Activated T-helper 1 cell treated with Interleukin-2 at 50 U/mL for 16 hours (primary cell): Measurements from ENCODE around the gene ESRRA.
"Not testable (repeated sequence)": the region's sequence is repeated elsewhere in the genome, so short reads cannot be mapped to it uniquely, and the experiment has no call there.

Experiments
- DNase-seq: peaks from one replicate; pipeline ENCODE4 v3.0.0-alpha.2; 2020; ENCODE audit warnings: low read depth

The ESRRA gene

GRCh38 chr11:64292460-64293254 is 12.7 kb upstream of the ESRRA start:
- no peak for DNase-seq

- DNase-seq = no peak
Measured at GRCh38 chr11:64294774-64295173, 10.6 kb upstream of the ESRRA start.

DNA sequence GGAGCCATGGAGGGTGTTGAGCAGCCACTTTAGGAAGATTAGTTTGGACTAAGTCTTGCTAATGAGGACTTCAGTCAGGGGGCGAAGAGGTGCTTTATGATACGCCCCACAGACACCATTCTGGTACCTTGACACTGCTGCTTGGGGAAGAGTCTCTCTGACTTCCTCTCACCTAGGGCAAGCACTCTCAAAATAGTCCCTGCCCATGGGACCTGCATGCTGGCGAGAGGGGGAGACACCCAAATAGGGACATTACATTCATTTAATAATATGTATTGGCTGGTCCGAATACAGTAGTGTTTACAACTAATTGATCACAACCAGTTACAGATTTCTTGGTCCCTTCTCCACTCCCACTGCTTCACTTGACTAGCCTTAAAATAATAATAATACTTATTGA is 9.6 kb upstream of the ESRRA start:
- no peak for DNase-seq

GRCh38 chr11:64296236-64296635 is 9.1 kb upstream of the ESRRA start:
- no peak for DNase-seq

DNA sequence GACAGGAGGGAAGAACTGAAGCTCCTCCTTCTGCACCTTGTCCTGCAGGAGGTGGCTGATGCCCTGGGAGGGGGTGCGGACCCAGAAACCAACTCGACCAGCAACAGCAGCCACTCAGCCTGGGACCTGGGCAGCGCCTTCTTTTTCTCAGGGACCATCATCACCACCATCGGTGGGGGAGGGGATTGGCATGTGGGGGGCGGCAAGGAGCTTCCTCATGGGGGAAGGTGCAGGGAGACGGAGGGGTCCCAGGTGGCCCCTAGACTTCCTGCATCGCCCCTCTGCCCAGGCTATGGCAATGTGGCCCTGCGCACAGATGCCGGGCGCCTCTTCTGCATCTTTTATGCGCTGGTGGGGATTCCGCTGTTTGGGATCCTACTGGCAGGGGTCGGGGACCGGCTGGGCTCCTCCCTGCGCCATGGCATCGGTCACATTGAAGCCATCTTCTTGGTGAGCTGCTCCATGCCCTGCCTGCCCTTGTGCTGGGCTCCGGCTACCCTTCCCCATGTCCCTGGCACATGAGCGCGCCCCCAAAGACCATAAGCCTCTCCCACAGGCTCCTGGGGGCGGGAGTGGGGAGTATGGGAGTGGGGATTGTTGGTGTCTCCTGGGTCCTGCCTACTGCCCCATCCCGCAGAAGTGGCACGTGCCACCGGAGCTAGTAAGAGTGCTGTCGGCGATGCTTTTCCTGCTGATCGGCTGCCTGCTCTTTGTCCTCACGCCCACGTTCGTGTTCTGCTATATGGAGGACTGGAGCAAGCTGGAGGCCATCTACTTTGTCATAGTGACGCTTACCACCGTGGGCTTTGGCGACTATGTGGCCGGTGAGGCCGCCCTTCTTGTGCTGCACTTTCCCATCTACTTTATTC is 8.3 kb upstream of the ESRRA start:
- no peak for DNase-seq

DNA sequence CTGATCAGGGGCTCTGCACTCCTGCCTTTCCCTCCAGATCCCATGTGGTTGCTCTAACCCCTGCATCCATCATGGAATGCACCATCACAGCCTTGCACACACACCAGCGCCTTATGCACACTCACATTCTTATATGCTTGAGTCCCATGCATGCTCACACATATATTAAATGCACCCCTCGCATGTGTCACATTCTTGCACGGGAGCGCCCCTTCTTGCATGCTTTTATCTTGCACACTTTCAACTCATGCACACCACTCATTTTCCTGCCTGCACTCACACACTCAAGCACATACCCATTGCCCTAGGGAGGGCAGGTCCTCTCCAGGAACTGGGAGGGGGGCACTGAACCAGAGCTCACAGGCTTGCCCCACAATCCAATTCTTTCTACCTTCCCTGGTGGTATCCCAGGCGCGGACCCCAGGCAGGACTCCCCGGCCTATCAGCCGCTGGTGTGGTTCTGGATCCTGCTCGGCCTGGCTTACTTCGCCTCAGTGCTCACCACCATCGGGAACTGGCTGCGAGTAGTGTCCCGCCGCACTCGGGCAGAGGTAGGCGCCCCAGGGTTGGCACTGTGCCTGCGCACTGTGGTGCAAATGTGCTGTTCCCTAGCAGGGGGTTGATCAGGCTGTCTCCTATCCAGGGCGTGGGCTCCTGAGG is 7.5 kb upstream of the ESRRA start:
- DNase-seq = no peak

GRCh38 chr11:64298966-64299846 is 6.1 kb upstream of the ESRRA start:
- DNase-seq = no peak

DNA sequence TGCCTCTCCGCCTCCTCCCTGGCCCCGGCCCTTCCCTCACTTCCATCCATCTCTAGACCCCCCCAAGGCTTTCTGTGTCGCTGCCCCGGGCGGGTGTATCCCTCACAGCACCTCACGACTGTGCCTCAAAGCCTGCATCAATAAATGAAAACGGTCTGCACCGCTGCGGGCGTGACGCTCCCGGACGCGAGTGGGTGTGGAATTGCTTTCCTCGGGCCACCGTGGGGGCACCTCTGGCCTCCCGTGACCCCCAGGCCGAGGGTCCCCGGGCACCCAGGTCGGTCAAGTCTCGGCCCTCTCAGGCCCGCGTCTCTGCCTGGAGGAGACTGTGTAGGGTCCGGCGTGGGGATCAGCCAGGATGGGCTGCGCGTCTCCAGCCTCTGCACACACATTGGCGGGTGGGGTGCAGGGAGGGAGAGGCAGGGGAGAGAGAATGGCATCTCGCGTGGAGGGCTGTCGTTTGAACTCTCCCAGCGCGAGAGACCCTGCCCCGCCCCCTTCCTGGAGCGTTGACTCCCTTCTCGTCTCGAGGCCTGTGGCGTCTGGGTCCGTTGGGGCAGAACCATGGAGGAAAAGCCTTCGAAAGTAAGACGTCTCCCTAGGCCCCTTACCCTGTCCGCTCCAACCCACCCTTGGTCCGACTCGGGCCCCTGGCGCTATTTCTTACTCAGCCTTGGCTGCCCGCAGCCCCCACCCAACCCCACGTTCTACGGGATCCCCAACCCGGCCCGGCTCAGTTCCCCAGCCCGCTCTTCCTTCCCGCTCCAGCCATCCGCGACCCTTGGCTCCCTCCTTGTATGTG is 5.3 kb upstream of the ESRRA start, which contains the start of gene CATSPERZ:
Gene CATSPERZ (plus strand): TSS at position 512 of the 802 bp plus-strand sequence. CDS start 53 bp downstream, at position 565.
- DNase-seq = no peak

DNA sequence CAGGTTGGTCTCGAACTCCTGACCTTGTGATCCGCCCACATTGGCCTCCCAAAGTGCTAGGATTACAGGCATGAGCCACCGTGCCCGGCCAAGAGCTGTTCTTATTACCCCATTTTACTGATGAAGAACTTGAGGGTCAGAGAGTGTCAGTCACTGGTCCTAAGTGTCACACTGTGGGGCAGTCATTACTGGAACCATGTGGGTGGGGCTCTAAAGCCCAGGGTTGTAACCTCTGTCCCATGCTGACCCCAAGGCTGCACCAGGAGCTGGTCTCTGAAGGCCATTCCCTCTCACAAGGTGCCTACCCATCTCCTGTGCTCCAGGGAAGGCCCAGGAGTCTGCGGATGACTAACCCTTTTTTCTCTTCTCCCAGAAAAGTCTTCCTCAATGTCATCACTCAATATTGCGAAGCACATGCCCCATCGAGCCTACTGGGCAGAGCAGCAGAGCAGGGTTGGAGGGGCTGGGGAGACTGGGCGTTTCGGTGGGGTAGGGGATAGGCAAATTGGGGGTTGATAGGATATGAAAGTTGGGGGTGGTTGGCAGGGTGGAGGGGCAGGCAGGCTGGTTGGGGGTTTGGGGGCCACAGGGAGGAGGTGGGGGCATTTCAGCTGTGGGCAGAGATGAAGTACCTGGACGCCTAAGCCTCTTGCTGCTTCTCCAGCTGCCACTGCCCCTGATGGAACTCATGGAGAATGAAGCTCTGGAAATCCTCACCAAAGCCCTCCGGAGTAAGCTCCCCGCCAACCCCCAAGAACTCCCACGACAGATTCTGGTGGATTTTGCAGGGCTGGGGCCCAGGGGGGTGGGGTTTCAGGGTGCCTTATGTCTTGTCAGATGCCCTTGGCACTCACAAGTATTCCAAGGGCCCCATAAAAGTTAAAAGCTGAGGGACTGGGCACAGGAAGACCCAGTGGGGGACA is 2.0 kb upstream of the ESRRA start:
- no peak for DNase-seq

DNA sequence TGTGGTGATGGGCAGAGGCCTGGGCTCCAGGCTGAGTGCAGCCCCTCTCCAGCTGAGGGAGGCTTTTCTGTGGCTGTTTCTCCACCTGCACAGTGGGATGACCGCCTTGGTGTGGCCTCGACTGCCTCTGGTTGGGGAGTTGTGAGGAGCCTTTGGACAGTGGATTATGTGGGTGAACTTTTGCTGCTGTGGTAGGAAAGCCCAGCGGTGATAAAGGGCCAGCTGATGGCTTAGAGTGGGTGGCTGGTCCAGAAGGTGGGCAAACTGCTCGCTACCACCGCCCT is 1.4 kb upstream of the ESRRA start:
- DNase-seq = no peak

GRCh38 chr11:64304316-64305072 is 830 bp upstream of the ESRRA start:
- DNase-seq = peak; percentile 84

GRCh38 chr11:64305691-64306562 is 603 bp downstream of the ESRRA start:
- peak; percentile 53 for DNase-seq

DNA sequence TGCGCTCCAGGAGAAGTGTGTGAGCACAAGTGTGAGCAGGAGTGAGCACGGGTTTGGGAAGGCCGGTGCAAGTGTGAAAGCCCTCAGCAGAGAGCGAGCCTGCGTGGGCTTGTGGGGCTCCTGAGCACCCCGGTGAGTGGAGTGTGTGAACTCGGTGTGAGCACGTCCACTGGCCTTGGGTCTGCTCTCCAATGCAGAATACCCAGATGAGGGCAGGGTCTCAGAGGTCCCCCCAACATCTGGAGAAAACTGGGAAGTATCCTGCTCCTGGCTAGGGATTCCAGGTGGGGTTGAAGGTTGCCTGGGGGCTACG is 1.2 kb downstream of the ESRRA start:
- DNase-seq = no peak

DNA sequence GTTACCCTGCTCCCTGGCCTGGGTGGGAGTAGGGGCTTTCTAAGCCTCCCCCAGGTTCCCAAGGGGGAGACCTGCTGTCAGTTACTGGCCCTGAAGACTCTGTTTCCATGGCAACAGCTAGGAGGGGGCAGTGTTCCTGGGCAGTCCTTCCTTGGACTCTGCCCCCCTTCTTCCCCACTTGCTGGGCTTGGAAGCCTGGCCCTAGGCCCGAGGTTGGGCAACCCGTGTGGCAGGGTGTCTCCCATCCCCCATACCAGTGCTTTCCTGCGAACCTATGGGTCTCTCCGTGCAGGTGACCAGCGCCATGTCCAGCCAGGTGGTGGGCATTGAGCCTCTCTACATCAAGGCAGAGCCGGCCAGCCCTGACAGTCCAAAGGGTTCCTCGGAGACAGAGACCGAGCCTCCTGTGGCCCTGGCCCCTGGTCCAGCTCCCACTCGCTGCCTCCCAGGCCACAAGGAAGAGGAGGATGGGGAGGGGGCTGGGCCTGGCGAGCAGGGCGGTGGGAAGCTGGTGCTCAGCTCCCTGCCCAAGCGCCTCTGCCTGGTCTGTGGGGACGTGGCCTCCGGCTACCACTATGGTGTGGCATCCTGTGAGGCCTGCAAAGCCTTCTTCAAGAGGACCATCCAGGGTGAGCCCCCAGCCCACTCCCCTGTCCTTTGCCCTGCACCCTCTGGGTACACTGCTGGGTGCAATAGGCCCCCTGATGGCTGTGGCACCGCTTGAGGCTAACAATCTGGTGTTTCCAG is 1.7 kb downstream of the ESRRA start:
- no peak for DNase-seq

DNA sequence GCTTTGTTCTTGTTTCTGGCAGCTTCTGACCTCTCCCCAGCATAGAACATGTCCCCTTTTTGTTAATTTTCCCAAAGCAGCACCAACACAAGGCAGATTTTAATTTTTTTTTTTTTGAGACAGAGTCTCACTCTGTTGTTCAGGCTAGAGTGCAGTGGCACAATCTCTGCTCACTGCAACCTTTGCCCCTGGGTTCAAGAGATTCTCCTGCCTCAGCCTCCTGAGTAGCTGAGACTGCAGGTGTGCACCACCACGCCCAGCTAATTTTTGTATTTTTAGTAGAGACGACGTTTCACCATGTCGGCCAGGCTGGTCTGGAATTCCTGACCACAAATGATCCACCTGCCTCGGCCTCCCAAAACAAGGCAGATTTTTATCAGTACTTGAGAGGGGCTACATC is 2.5 kb downstream of the ESRRA start:
- DNase-seq = not testable (repeated sequence)

- DNase-seq = no peak
Measured at GRCh38 chr11:64312947-64313346, 7.6 kb downstream of the ESRRA start.

- DNase-seq = no peak
Measured at GRCh38 chr11:64313491-64314145, 8.3 kb downstream of the ESRRA start.
